ENCODE measurements around the gene ISOC2. TPM values are rescaled to one million over a fixed set of nuclear protein-coding genes. Genes with fewer than 3 reads are reported as not detected.

ISOC2 gene
- total RNA-seq, 1 experiment from 2014 or later = 265 TPM

Other genes with a start within 250 kb of the ISOC2 start
- gene TMEM86B, start 232.9 kb downstream of the ISOC2 start, total RNA-seq (2014; rRNA removed; shearing (Covaris generic); ENCODE audit: low replicate concordance) = 0.47 and 3.9 TPM in 2 replicates
- gene PPP6R1, start 202.6 kb downstream of the ISOC2 start, total RNA-seq (2014; rRNA removed; shearing (Covaris generic); ENCODE audit: low replicate concordance) = 79.8 and 94.5 TPM in 2 replicates
- 128 and 145 TPM in 2 replicates for gene HSPBP1, start 181.5 kb downstream of the ISOC2 start, total RNA-seq (2014; rRNA removed; shearing (Covaris generic); ENCODE audit: low replicate concordance)
- 0.41 and 0.64 TPM in 2 replicates for gene BRSK1, start 177.6 kb downstream of the ISOC2 start, total RNA-seq (2014; rRNA removed; shearing (Covaris generic); ENCODE audit: low replicate concordance)
- gene TMEM150B, start 136.3 kb downstream of the ISOC2 start, total RNA-seq (2014; rRNA removed; shearing (Covaris generic); ENCODE audit: low replicate concordance) = 0.61 and 1.3 TPM in 2 replicates
- gene KMT5C, start 121.8 kb downstream of the ISOC2 start, total RNA-seq (2014; rRNA removed; shearing (Covaris generic); ENCODE audit: low replicate concordance) = 11.8 and 18.4 TPM in 2 replicates
- 0.10 TPM in 1 of 2 replicates, not detected in the other for gene COX6B2, start 106.9 kb downstream of the ISOC2 start, total RNA-seq (2014; rRNA removed; shearing (Covaris generic); ENCODE audit: low replicate concordance)
- gene GARIN5B, start 98.4 kb downstream of the ISOC2 start, total RNA-seq (2014; rRNA removed; shearing (Covaris generic); ENCODE audit: low replicate concordance) = not detected in 2 replicates
- not detected in 2 replicates for gene IL11, start 91.2 kb downstream of the ISOC2 start, total RNA-seq (2014; rRNA removed; shearing (Covaris generic); ENCODE audit: low replicate concordance)
- gene TMEM190, start 84.8 kb downstream of the ISOC2 start, total RNA-seq (2014; rRNA removed; shearing (Covaris generic); ENCODE audit: low replicate concordance) = not detected in 2 replicates
- gene TMEM238, start 77.3 kb downstream of the ISOC2 start, total RNA-seq (2014; rRNA removed; shearing (Covaris generic); ENCODE audit: low replicate concordance) = 2.3 and 6.7 TPM in 2 replicates
- gene RPL28, start 75.7 kb downstream of the ISOC2 start, total RNA-seq (2014; rRNA removed; shearing (Covaris generic); ENCODE audit: low replicate concordance) = 281 and 295 TPM in 2 replicates
- gene UBE2S, start 53.9 kb downstream of the ISOC2 start, total RNA-seq (2014; rRNA removed; shearing (Covaris generic); ENCODE audit: low replicate concordance) = 231 and 237 TPM in 2 replicates
- gene SHISA7, start 18.3 kb downstream of the ISOC2 start, total RNA-seq (2014; rRNA removed; shearing (Covaris generic); ENCODE audit: low replicate concordance) = not detected in 2 replicates
- not detected in 2 replicates for gene C19orf85, start 3.1 kb upstream of the ISOC2 start, total RNA-seq (2014; rRNA removed; shearing (Covaris generic); ENCODE audit: low replicate concordance)
- 1.9 and 5.3 TPM in 2 replicates for gene ZNF628, start 15.0 kb upstream of the ISOC2 start, total RNA-seq (2014; rRNA removed; shearing (Covaris generic); ENCODE audit: low replicate concordance)
- gene NAT14, start 23.5 kb upstream of the ISOC2 start, total RNA-seq (2014; rRNA removed; shearing (Covaris generic); ENCODE audit: low replicate concordance) = 94.3 and 99.9 TPM in 2 replicates
- 0.14 TPM in 1 of 2 replicates, not detected in the other for gene SSC5D, start 26.8 kb upstream of the ISOC2 start, total RNA-seq (2014; rRNA removed; shearing (Covaris generic); ENCODE audit: low replicate concordance)
- gene SBK2, start 75.5 kb upstream of the ISOC2 start, total RNA-seq (2014; rRNA removed; shearing (Covaris generic); ENCODE audit: low replicate concordance) = not detected in 2 replicates
- 1.0 and 6.3 TPM in 2 replicates for gene SBK3, start 83.9 kb upstream of the ISOC2 start, total RNA-seq (2014; rRNA removed; shearing (Covaris generic); ENCODE audit: low replicate concordance)
- 2.2 and 12.9 TPM in 2 replicates for gene ZNF579, start 119.2 kb upstream of the ISOC2 start, total RNA-seq (2014; rRNA removed; shearing (Covaris generic); ENCODE audit: low replicate concordance)
- 12.3 and 13.4 TPM in 2 replicates for gene FIZ1, start 137.9 kb upstream of the ISOC2 start, total RNA-seq (2014; rRNA removed; shearing (Covaris generic); ENCODE audit: low replicate concordance)
- 15.5 and 31.0 TPM in 2 replicates for gene ZNF524, start 138.6 kb upstream of the ISOC2 start, total RNA-seq (2014; rRNA removed; shearing (Covaris generic); ENCODE audit: low replicate concordance)
- gene ZNF865, start 144.0 kb upstream of the ISOC2 start, total RNA-seq (2014; rRNA removed; shearing (Covaris generic); ENCODE audit: low replicate concordance) = 0.87 and 1.7 TPM in 2 replicates
- 3.6 and 14.3 TPM in 2 replicates for gene ZNF784, start 162.9 kb upstream of the ISOC2 start, total RNA-seq (2014; rRNA removed; shearing (Covaris generic); ENCODE audit: low replicate concordance)
- gene ZNF580, start 179.4 kb upstream of the ISOC2 start, total RNA-seq (2014; rRNA removed; shearing (Covaris generic); ENCODE audit: low replicate concordance) = 2.3 and 12.1 TPM in 2 replicates
- gene ZNF581, start 182.0 kb upstream of the ISOC2 start, total RNA-seq (2014; rRNA removed; shearing (Covaris generic); ENCODE audit: low replicate concordance) = 10.8 and 23.3 TPM in 2 replicates
- gene CCDC106, start 186.6 kb upstream of the ISOC2 start, total RNA-seq (2014; rRNA removed; shearing (Covaris generic); ENCODE audit: low replicate concordance) = 7.8 and 9.3 TPM in 2 replicates
- 129 and 183 TPM in 2 replicates for gene U2AF2, start 193.4 kb upstream of the ISOC2 start, total RNA-seq (2014; rRNA removed; shearing (Covaris generic); ENCODE audit: low replicate concordance)
- 117 and 123 TPM in 2 replicates for gene EPN1, start 213.6 kb upstream of the ISOC2 start, total RNA-seq (2014; rRNA removed; shearing (Covaris generic); ENCODE audit: low replicate concordance)

All from Caki2 (cell line).